GM13976 (cell line): Measurements from ENCODE around the gene GPSM1.

Source experiments
- DNase-seq: peaks from one replicate; pipeline ENCODE4 v3.0.0; 2012; ENCODE audit warnings: low spot score
- in situ Hi-C: fragments of 300-500 bp; cut with MboI; formaldehyde crosslinking; loops from one replicate; pipeline ENCODE4 v1.12.0; 2022; ENCODE audit warnings: low sequenced_read_pairs, mixed read lengths, inconsistent platforms; ENCODE audit not compliant: unreplicated experiment
- TF ChIP-seq, protein P1 (sequence below): IDR thresholded peaks from 2 replicates; pipeline ENCODE4 v1.5.1; 2012; ENCODE audit warnings: borderline replicate concordance, mild to moderate bottlenecking; ENCODE audit not compliant: insufficient read depth; ENCODE audit errors: extremely low read depth, missing control alignments, control extremely low read depth

The GPSM1 gene

DNA sequence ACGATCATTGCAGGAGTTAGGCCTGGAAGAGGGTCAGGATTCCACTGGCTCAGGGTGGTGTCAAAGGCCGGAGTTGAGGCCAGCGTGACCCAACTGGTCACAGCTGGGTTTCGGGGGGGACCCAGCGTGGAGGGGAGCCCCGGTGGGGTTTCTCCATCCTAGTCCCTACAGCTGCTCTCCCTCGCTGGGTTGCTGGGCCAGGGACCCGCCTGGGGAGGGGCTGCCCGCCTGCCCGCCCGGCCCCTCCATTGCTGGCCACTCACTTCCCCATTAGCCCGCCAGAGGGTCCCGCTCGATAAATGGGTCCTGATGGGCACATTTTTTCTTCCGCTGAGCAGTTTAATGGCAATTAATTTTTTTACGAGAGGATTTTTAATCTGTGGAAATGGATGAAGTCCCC lies 32.3 kb upstream of the GPSM1 start:
- in situ Hi-C loops: no loop called here
- TF ChIP-seq, protein P1, sequence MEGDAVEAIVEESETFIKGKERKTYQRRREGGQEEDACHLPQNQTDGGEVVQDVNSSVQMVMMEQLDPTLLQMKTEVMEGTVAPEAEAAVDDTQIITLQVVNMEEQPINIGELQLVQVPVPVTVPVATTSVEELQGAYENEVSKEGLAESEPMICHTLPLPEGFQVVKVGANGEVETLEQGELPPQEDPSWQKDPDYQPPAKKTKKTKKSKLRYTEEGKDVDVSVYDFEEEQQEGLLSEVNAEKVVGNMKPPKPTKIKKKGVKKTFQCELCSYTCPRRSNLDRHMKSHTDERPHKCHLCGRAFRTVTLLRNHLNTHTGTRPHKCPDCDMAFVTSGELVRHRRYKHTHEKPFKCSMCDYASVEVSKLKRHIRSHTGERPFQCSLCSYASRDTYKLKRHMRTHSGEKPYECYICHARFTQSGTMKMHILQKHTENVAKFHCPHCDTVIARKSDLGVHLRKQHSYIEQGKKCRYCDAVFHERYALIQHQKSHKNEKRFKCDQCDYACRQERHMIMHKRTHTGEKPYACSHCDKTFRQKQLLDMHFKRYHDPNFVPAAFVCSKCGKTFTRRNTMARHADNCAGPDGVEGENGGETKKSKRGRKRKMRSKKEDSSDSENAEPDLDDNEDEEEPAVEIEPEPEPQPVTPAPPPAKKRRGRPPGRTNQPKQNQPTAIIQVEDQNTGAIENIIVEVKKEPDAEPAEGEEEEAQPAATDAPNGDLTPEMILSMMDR: no peak
- DNase-seq: no peak

DNA sequence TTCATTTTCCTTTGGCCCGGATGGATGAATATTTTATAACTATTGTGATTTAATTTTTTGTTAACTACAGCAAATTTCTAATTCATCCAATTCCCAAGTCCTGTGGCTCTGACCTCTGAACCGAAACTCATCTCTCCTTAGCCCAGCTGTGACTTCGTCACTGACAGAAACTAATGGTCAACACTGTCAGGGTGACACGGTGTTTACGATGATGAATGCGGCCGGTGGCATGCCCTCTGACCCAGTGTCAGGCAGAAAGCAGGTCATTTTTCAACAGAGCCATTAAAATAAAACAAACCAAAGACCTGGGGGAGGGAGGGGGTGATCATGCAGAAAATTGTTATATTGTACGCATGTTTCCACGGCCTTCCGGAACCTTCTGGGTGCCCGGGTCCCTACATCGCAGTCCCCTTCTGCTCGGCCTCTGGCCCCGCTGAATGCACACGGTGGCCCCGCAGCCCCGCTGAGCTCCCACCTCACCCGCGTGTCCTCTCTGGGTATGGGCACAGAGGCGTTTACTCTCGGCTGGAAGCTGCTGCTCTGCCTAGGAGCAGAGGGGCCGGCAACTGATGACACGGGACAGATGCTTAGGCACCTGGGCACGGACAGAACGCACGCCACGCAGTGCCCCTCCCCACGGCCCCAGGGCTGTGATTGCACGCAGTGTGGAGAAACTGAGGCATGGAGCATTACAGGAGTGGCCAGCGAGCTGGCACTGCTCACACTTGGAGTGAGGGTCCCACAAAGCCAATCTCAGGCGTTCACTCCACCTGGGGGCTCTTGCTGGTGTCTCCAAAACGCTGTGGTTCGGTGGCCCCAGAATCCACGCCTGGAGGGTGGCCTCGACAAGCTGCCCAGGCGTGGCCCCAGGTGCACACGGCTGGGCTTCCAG lies 31.6 kb upstream of the GPSM1 start:
- no peak for DNase-seq
- in situ Hi-C loops: no loop called here
- TF ChIP-seq, protein P1: no peak

DNA sequence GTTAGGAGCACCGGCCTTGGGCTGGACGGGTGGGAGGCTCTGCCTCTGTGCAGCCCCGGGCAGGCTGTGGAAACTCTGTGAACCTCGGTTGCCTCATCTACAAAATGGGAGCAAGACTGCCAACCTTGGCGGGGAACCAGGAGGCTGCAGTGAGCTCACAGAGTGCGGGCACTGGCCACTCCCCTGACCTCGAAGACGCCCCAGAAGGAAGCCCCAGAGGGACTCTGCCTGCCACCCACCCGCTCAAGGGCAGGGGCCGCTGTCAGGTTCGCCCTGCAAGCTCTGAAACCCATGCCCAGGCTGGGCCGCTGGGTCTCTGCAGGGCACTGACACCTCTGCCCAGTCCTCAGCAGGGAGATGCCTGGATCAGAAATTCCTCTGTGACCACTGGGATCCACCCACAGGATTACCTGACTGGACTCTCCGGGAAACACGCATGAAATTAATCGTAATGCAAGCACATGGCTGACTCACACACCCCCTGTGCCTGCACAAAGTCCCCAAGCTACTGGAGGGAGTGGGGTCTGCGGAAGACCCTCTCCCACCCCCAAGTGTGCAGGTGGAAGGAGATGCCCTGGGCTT lies 30.8 kb upstream of the GPSM1 start:
- TF ChIP-seq, protein P1: no peak
- in situ Hi-C loops: no loop called here
- no peak for DNase-seq

DNA sequence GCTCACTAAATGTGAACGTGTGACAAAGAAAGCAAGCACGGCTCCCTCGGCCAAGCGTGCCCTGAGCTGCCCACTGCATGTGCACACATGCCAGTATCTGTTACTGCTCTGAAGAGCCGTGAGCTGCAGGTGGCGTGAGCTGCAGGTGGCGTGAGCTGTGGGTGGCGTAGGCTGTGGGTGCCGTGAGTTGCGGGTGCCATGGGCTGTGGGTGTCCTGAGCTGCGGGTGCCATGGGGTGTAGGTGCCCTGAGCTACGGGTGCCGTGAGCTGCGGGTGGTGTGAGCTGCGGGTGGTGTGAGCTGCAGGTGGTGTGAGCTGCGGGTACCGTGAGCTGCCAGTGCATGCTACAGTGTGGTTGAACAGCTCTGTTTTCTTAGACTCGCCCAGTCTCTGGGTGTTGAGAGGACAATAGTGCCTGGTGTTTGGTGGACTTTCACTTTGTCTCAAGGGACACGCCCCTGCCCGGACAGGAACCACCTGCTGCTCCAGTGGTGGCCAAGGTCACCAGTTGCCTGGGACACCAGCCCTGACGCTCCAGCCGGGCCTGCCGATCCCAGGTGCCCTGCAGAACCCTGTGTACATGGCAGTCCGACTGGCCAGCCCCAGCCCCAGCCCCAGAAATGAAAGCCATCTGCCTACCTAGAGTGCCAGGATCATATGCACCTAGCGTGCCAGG lies 30.2 kb upstream of the GPSM1 start:
- TF ChIP-seq, protein P1: no peak
- in situ Hi-C loops: no loop called here
- no peak for DNase-seq

DNA sequence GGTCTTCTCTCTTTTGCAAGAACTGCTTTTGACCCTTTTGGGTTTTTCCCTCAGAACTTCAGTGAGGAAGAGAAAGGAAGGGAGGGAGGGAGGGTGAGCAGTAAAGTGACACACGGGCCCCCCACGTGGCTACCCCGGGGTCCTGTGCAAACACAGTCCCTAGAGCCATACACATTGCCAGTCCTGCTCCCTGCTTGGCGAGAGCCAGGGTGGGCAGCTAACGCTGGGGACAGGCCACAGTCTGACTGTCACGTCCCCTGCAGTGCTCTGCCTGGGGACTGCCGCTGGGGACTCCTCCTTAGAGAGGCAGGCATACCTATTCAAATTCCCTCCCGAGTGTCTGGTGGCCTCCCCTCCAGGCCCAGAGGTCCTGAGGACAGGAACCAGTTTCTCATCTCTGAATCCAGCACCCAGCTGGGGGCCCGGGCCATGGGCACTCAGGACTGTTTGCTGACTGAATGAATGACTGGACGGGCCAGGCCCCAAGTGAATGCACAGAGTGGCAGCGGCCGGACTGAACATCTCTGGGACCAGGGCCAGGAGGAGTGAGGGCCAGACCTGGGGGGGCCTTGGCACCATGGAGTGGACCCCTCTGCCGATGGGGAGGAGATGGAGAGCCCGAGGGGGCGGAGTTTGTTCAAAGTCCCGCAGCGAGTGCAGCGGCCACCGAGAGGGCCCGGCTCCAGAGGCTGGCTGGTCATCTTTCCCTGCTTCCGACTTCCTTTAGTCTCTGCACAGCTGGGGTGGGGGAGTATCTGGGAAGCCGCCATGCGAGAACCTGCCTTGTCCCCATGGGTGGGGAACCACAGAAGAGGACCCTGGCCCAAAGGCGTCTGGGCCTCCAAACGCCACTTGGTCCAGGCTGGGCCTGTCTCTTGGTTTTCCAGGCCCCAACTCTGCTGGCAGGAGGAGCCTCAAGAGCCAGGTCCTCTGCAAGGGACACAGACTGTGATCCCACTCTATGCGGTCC lies 29.3 kb upstream of the GPSM1 start:
- in situ Hi-C loops: no loop called here
- DNase-seq: no peak
- TF ChIP-seq, protein P1: no peak

DNA sequence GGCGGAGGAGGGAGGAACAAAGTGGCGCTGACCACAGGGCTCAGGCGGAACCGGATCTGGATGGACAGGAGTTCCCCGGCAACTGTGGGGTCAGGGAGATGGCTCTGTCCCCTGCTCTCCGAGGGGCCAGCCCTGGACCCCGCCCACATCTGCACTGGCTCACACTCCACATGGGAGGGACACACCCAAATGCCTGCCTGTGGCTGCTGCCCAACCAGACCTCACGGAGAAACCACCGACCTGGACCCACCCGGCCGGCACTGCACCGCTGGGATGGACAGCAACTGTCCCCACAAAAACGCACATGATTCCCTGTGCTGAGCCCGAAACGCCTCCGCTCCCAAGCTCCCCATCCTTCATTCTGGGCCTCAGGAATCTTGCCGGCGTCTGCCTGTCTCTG lies 28.2 kb upstream of the GPSM1 start:
- DNase-seq: no peak
- in situ Hi-C loops: no loop called here
- TF ChIP-seq, protein P1: no peak
